ENCODE results near the gene PLD3. TPM values are rescaled to one million over a fixed set of nuclear protein-coding genes. Genes with fewer than 3 reads are reported as not detected.
"Not testable (repeated sequence)": the region's sequence is repeated elsewhere in the genome, so short reads cannot be mapped to it uniquely, and the experiment has no call there.

PLD3 gene
- total RNA-seq, 2 donors from 2014 or later = 328 to 639 TPM

DNA sequence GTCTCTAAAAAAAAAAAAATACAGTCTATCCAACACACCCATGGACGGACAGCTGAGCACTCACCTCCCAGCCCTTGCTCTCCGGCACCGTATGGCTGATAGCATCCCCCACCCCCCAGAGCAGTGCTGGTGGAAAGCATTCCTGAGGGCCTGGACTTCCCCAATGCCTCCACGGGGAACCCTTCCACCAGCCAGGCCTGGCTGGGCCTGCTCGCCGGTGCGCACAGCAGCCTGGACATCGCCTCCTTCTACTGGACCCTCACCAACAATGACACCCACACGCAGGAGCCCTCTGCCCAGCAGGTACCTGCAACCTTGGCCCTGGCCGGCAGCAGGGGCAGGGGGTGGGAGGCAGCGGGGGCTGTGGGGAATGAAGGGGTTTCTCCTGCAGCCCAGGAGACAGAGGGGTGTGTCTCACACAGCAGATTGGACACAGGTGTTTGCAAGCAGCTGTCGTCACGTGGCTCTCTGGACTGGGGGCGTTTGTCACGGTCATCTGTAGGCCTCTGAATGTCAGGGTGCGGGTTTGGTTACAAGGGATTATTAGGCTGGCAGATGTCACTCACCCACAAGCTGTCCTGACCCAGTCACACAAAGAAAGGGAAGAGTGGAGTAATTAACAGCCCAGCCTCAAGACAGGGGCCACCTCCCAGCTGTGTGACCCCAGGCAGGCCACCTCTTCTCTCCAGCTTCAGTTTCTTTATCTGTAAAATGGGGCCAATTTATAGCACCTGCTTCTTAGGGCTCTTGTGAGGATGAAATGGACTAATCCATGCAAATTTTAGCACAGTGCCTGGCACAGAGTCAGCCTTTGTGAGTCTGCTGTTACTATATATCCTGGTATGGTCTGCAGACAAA lies 19.3 kb downstream of the PLD3 start:
- WGBS = 78% methylated on average over 15 of the region's 16 CpGs
- DNase-seq (ENCODE audit: low spot score) = no peak
- no peaks in the 10 kb centered on the region for H3K4me1 ChIP-seq (replicated peaks)
- H3K4me3 ChIP-seq = no peak overlapping the region
- H3K27ac ChIP-seq = no peak overlapping the region
- H3K36me3 ChIP-seq = peaks cover 0 to 4% of the 10 kb centered on the region in 2 donors
- H3K27me3 ChIP-seq (replicated peaks; ENCODE audit: insufficient read depth) = no peaks in the 10 kb centered on the region
- TF ChIP-seq, protein P1, sequence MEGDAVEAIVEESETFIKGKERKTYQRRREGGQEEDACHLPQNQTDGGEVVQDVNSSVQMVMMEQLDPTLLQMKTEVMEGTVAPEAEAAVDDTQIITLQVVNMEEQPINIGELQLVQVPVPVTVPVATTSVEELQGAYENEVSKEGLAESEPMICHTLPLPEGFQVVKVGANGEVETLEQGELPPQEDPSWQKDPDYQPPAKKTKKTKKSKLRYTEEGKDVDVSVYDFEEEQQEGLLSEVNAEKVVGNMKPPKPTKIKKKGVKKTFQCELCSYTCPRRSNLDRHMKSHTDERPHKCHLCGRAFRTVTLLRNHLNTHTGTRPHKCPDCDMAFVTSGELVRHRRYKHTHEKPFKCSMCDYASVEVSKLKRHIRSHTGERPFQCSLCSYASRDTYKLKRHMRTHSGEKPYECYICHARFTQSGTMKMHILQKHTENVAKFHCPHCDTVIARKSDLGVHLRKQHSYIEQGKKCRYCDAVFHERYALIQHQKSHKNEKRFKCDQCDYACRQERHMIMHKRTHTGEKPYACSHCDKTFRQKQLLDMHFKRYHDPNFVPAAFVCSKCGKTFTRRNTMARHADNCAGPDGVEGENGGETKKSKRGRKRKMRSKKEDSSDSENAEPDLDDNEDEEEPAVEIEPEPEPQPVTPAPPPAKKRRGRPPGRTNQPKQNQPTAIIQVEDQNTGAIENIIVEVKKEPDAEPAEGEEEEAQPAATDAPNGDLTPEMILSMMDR (IDR thresholded peaks at IDR 0.05) = no peak
- TF ChIP-seq POLR2AphosphoS5 (IDR thresholded peaks at IDR 0.05) (no peak), POLR2A (IDR thresholded peaks at IDR 0.05) (no peak)
- intact Hi-C loops (cut with DNase I) = no loop called here
- no peaks in the 10 kb centered on the region for H3K9me3 ChIP-seq

DNA sequence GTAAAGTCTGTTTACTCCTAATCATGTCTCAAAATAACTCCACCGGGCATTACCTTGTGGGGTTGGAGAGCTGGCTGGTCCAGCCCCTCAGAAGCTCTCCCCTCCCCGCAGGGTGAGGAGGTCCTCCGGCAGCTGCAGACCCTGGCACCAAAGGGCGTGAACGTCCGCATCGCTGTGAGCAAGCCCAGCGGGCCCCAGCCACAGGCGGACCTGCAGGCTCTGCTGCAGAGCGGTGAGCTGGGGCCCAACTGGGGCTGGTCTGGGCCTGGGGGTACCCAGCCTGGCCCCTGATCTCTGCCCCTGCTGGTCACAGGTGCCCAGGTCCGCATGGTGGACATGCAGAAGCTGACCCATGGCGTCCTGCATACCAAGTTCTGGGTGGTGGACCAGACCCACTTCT lies 21.3 kb downstream of the PLD3 start:
- intact Hi-C loops (cut with DNase I) = no loop called here

DNA sequence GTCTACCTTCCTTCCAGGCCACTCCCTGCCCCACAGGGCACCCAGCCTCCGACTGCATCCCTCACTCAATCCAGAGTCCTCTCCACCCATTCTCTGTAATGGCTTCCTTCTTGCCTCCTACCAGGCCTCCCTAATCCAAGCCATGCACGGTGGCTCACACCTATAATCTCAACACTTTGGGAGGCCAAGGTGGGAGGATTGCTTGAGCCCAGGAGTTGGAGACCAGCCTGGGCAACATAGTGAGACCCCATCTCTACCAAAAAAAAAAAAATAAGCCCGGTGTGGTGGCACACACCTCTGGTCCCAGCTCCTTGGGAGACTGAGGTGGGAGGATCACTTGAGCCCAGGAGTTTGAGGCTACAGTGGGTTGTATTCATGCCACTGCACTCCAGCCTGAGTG lies 21.8 kb downstream of the PLD3 start:
- H3K27me3 ChIP-seq (replicated peaks; ENCODE audit: insufficient read depth); intact Hi-C loops (cut with DNase I); H3K4me3 ChIP-seq; DNase-seq (ENCODE audit: low spot score); H3K9me3 ChIP-seq; H3K27ac ChIP-seq; H3K36me3 ChIP-seq; H3K4me1 ChIP-seq (replicated peaks): not testable (repeated sequence)
- 91% methylated on average over 3 of the region's 3 CpGs for WGBS

More for the DNA sequence above, 21.3 kb downstream of the PLD3 start:
- Histone ChIP-seq H3K27ac (no peak overlapping the region), H3K36me3 (peaks cover 0 to 4% of the 10 kb centered on the region in 2 donors), H3K27me3 (replicated peaks; ENCODE audit: insufficient read depth) (no peaks in the 10 kb centered on the region), H3K4me1 (replicated peaks) (no peaks in the 10 kb centered on the region), H3K4me3 (no peak overlapping the region), H3K9me3 (no peaks in the 10 kb centered on the region)
- 86% methylated on average over 10 of the region's 12 CpGs for WGBS
- no peak for TF ChIP-seq POLR2AphosphoS5 (IDR thresholded peaks at IDR 0.05)
- TF ChIP-seq, protein P1 (IDR thresholded peaks at IDR 0.05) = no peak
- TF ChIP-seq POLR2A (IDR thresholded peaks at IDR 0.05) = no peak
- DNase-seq (ENCODE audit: low spot score) = no peak

DNA sequence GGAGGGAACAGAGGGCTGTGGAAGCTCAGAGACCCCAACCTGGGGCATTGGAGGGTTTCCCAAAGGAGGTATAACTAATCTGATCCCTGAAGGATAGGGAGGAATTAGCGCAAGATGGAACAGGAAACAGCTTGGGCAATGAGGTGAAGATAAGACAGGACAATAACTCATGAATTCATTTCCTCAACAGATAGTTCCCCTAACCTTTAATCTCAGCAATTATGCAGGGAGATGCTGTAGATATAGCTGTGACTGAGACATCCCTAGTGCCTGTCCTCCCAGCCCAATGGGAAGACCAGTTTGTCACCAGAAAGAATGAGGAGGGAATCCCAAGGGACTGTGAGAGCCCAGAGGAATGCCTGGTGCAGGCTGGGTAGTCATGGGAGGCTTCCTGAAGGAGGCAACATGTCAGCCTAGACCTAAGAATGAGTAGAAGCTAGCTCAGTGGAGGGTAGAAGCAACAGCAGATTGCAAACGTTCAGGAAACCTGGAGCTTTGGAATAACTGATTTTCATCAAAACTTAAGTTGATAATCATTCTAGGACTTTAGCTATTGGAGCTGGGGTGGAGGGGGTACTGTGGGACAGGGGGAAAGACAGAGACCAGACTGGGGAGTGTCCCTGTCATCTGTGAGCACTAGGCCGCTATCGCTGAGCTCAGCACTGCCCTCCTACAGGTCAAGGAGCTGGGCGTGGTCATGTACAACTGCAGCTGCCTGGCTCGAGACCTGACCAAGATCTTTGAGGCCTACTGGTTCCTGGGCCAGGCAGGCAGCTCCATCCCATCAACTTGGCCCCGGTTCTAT lies 22.7 kb downstream of the PLD3 start:
- WGBS = 90% methylated on average over 7 of the region's 7 CpGs
- Histone ChIP-seq H3K27me3 (replicated peaks; ENCODE audit: insufficient read depth) (no peaks in the 10 kb centered on the region), H3K4me3 (no peak overlapping the region), H3K4me1 (replicated peaks) (no peaks in the 10 kb centered on the region), H3K36me3 (peaks cover 0 to 4% of the 10 kb centered on the region in 2 donors), H3K27ac (no peak overlapping the region), H3K9me3 (no peaks in the 10 kb centered on the region)
- intact Hi-C loops (cut with DNase I) = no loop called here
- DNase-seq (ENCODE audit: low spot score) = no peak
- TF ChIP-seq, protein P1 (IDR thresholded peaks at IDR 0.05) = no peak
- no peak for TF ChIP-seq POLR2AphosphoS5 (IDR thresholded peaks at IDR 0.05)
- no peak for TF ChIP-seq POLR2A (IDR thresholded peaks at IDR 0.05)

DNA sequence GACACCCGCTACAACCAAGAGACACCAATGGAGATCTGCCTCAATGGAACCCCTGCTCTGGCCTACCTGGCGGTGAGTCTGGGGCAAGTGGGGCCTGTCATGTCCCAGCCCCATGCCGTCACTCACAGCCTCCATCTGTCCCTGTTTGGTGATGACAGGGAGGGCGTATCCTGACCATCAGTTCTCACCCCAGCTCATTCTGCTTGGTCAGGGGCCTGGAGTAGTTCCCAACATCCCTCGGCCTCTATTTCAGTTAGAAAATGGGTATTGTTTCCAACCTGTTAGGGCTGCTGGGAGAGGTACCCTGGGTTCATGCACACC lies 23.3 kb downstream of the PLD3 start:
- Histone ChIP-seq H3K4me3 (no peak overlapping the region), H3K27ac (no peak overlapping the region), H3K9me3 (no peaks in the 10 kb centered on the region), H3K36me3 (peaks cover 0 to 4% of the 10 kb centered on the region in 2 donors), H3K27me3 (replicated peaks; ENCODE audit: insufficient read depth) (no peaks in the 10 kb centered on the region), H3K4me1 (replicated peaks) (no peaks in the 10 kb centered on the region)
- TF ChIP-seq, protein P1 (IDR thresholded peaks at IDR 0.05) = no peak
- TF ChIP-seq POLR2A (IDR thresholded peaks at IDR 0.05) (no peak), POLR2AphosphoS5 (IDR thresholded peaks at IDR 0.05) (no peak)
- no peak for DNase-seq (ENCODE audit: low spot score)
- 86% methylated on average over 5 of the region's 5 CpGs for WGBS
- intact Hi-C loops (cut with DNase I) = no loop called here
